Transverse colon (tissue), 4 donors: ENCODE measurements around the gene CPNE4.

Experiments used
- CTCF ChIP-seq, 5 experiments: fragments of 200-600 bp in 3 of 5; fragments of 450-650 bp in 2 of 5; sonication (generic) in 3 of 5; IDR thresholded peaks; 1 replicate in 2 of 5; 2 replicates in 3 of 5; pipeline ENCODE4 v1.5.1; 2016 to 2017; ENCODE audit warnings: antibody characterized with exemption in 5 of 5, inconsistent platforms in 3 of 5, mild to moderate bottlenecking in 2 of 5, moderate library complexity in 1 of 5
- POLR2AphosphoS5 ChIP-seq, 3 donors: sonication (generic); formaldehyde crosslinking; IDR thresholded peaks; one replicate each; pipeline ENCODE4 v1.6.1; 2016; ENCODE audit warnings: antibody characterized with exemption in 3 of 3

- TF ChIP-seq POLR2AphosphoS5 (IDR thresholded peaks at IDR 0.05) (no peak), CTCF (IDR thresholded peaks at IDR 0.05) (no peak)
Measured at GRCh38 chr3:131619821-131620220, 415.0 kb downstream of the CPNE4 start.
